ENCODE results near the gene CYTH1.

The CYTH1 gene

GRCh38 chr17:78723001-78723796 is 58.9 kb downstream of the CYTH1 start:
- no peak overlapping the region for H3K27ac ChIP-seq (ENCODE audit: low read depth, low read length)
- H3K4me3 ChIP-seq (ENCODE audit: low read depth, low read length), result peak overlapping the region; percentile 51

GRCh38 chr17:78722246-78722761 is 59.8 kb downstream of the CYTH1 start:
- Histone ChIP-seq H3K36me3 (ENCODE audit: control insufficient read depth, insufficient read depth, low read length) (no peaks in the 10 kb centered on the region), H3K9me3 (ENCODE audit: control insufficient read depth, insufficient read depth, low read length) (no peaks in the 10 kb centered on the region), H3K9ac (ENCODE audit: low read depth, low read length) (no peak overlapping the region), H3K27ac (ENCODE audit: low read depth, low read length) (no peak overlapping the region), H3K27me3 (ENCODE audit: control insufficient read depth, insufficient read depth, low read length) (no peaks in the 10 kb centered on the region), H3K4me1 (ENCODE audit: control insufficient read depth, insufficient read depth, low read length) (peaks cover 55% of the 10 kb centered on the region), H3K4me3 (ENCODE audit: low read depth, low read length) (no peak overlapping the region)

More at GRCh38 chr17:78723001-78723796, 58.9 kb downstream of the CYTH1 start:
- Histone ChIP-seq H3K27me3 (ENCODE audit: control insufficient read depth, insufficient read depth, low read length) (no peaks in the 10 kb centered on the region), H3K9me3 (ENCODE audit: control insufficient read depth, insufficient read depth, low read length) (no peaks in the 10 kb centered on the region), H3K36me3 (ENCODE audit: control insufficient read depth, insufficient read depth, low read length) (no peaks in the 10 kb centered on the region), H3K9ac (ENCODE audit: low read depth, low read length) (no peak overlapping the region), H3K4me1 (ENCODE audit: control insufficient read depth, insufficient read depth, low read length) (peaks cover 46% of the 10 kb centered on the region)

- Histone ChIP-seq H3K4me1 (ENCODE audit: control insufficient read depth, insufficient read depth, low read length) (peaks cover 57% of the 10 kb centered on the region), H3K9me3 (ENCODE audit: control insufficient read depth, insufficient read depth, low read length) (no peaks in the 10 kb centered on the region), H3K27me3 (ENCODE audit: control insufficient read depth, insufficient read depth, low read length) (no peaks in the 10 kb centered on the region), H3K36me3 (ENCODE audit: control insufficient read depth, insufficient read depth, low read length) (no peaks in the 10 kb centered on the region), H3K27ac (ENCODE audit: low read depth, low read length) (no peak overlapping the region), H3K4me3 (ENCODE audit: low read depth, low read length) (no peak overlapping the region), H3K9ac (ENCODE audit: low read depth, low read length) (no peak overlapping the region)
Observed at GRCh38 chr17:78719630-78720298, 62.3 kb downstream of the CYTH1 start.

DNA sequence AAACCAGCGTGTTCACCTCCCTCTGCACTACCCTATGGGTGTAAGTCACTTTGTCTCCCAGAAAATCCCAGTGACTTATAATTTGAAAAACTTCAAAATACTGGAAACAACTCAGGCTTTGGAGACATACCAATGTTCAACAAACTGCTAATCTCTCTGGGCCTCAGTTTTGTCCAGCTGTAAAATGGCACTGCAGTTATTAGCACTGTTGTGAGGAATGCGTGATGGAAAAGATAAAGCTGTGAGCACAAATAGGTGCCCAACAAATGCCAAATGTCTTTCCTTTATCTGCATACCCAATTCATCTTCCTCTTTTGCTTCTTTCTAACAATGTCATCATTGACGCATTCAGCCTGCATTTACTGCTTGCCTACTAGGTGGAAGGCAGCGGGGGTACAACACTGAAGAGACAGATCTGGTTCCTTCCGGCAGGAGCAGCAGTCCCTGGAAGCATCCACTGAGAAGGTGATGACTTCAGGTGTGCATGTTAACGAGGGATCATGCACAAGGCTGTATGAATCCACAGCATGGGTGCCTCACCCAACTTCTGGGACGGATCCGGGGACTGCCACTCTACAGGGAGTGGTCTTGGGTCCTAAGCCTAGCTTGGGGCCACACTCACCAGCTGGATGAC is 63.4 kb downstream of the CYTH1 start:
- no peaks in the 10 kb centered on the region for H3K27me3 ChIP-seq (ENCODE audit: control insufficient read depth, insufficient read depth, low read length)
- H3K4me1 ChIP-seq (ENCODE audit: control insufficient read depth, insufficient read depth, low read length), result peaks cover 46% of the 10 kb centered on the region
- no peaks in the 10 kb centered on the region for H3K9me3 ChIP-seq (ENCODE audit: control insufficient read depth, insufficient read depth, low read length)
- no peak overlapping the region for H3K4me3 ChIP-seq (ENCODE audit: low read depth, low read length)
- H3K9ac ChIP-seq (ENCODE audit: low read depth, low read length), result no peak overlapping the region
- H3K36me3 ChIP-seq (ENCODE audit: control insufficient read depth, insufficient read depth, low read length), result no peaks in the 10 kb centered on the region
- H3K27ac ChIP-seq (ENCODE audit: low read depth, low read length), result no peak overlapping the region

- H3K36me3 ChIP-seq (ENCODE audit: control insufficient read depth, insufficient read depth, low read length), result no peaks in the 10 kb centered on the region
- no peak overlapping the region for H3K4me3 ChIP-seq (ENCODE audit: low read depth, low read length)
- H3K9me3 ChIP-seq (ENCODE audit: control insufficient read depth, insufficient read depth, low read length), result no peaks in the 10 kb centered on the region
- H3K9ac ChIP-seq (ENCODE audit: low read depth, low read length), result peak overlapping the region; percentile 33; the same call in 1 of the 2 replicates
- H3K4me1 ChIP-seq (ENCODE audit: control insufficient read depth, insufficient read depth, low read length), result peaks cover 36% of the 10 kb centered on the region
- H3K27ac ChIP-seq (ENCODE audit: low read depth, low read length), result no peak overlapping the region
- H3K27me3 ChIP-seq (ENCODE audit: control insufficient read depth, insufficient read depth, low read length), result no peaks in the 10 kb centered on the region
Observed at GRCh38 chr17:78717431-78717980, 64.6 kb downstream of the CYTH1 start.

GRCh38 chr17:78716814-78717393 is 65.2 kb downstream of the CYTH1 start:
- Histone ChIP-seq H3K4me1 (ENCODE audit: control insufficient read depth, insufficient read depth, low read length) (peaks cover 30% of the 10 kb centered on the region), H3K27me3 (ENCODE audit: control insufficient read depth, insufficient read depth, low read length) (no peaks in the 10 kb centered on the region), H3K27ac (ENCODE audit: low read depth, low read length) (no peak overlapping the region), H3K4me3 (ENCODE audit: low read depth, low read length) (peak overlapping the region; percentile 11; the same call in 1 of the 2 replicates), H3K9me3 (ENCODE audit: control insufficient read depth, insufficient read depth, low read length) (no peaks in the 10 kb centered on the region), H3K9ac (ENCODE audit: low read depth, low read length) (no peak overlapping the region; the same call in 1 of the 2 replicates), H3K36me3 (ENCODE audit: control insufficient read depth, insufficient read depth, low read length) (no peaks in the 10 kb centered on the region)

DNA sequence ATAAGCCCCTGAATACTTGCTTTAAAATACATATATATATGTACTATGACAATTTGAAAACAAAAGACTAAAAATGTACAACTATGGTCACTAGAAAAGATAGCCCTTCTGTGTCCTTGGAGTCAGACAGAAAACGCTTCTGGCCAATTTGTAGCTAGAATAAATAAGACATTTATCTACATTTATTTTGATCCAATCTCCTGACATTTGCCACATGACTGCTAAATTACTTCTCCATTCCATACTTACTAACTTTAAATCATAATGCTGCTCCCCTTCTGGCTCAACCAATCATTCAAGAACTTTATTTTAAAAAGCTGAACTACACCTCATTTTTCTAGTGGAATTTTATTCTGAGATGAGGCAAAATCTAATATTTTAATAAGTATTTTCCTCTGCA is 65.8 kb downstream of the CYTH1 start:
- Histone ChIP-seq H3K9ac (ENCODE audit: low read depth, low read length) (no peak overlapping the region), H3K4me3 (ENCODE audit: low read depth, low read length) (no peak overlapping the region), H3K27ac (ENCODE audit: low read depth, low read length) (no peak overlapping the region)

DNA sequence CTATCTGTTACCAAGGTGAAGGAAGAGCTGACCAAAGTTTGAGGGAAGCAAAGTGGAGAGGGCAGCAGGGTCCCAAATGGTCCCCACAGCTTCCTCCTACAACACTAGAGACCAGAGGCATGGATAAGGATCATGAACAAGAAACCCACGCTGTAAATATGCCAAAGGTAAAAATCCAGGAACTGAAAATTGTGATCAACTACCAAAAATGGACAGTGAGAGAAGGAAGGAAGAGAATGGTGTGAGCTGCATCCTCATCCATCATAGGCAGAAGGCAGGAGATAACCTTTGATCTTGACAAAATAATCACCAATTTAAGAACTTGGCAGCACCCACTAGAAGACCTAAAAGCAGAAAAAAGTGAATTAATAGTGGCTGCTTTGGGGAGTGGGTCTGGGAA is 66.2 kb downstream of the CYTH1 start:
- no peaks in the 10 kb centered on the region for H3K27me3 ChIP-seq (ENCODE audit: control insufficient read depth, insufficient read depth, low read length)
- H3K27ac ChIP-seq (ENCODE audit: low read depth, low read length), result no peak overlapping the region
- peaks cover 29% of the 10 kb centered on the region for H3K4me1 ChIP-seq (ENCODE audit: control insufficient read depth, insufficient read depth, low read length)
- H3K9me3 ChIP-seq (ENCODE audit: control insufficient read depth, insufficient read depth, low read length), result no peaks in the 10 kb centered on the region
- no peaks in the 10 kb centered on the region for H3K36me3 ChIP-seq (ENCODE audit: control insufficient read depth, insufficient read depth, low read length)
- no peak overlapping the region for H3K9ac ChIP-seq (ENCODE audit: low read depth, low read length)
- H3K4me3 ChIP-seq (ENCODE audit: low read depth, low read length), result no peak overlapping the region

More for the DNA sequence above, 65.8 kb downstream of the CYTH1 start:
- Histone ChIP-seq H3K27me3 (ENCODE audit: control insufficient read depth, insufficient read depth, low read length) (no peaks in the 10 kb centered on the region), H3K9me3 (ENCODE audit: control insufficient read depth, insufficient read depth, low read length) (no peaks in the 10 kb centered on the region), H3K4me1 (ENCODE audit: control insufficient read depth, insufficient read depth, low read length) (peaks cover 29% of the 10 kb centered on the region), H3K36me3 (ENCODE audit: control insufficient read depth, insufficient read depth, low read length) (no peaks in the 10 kb centered on the region)

DNA sequence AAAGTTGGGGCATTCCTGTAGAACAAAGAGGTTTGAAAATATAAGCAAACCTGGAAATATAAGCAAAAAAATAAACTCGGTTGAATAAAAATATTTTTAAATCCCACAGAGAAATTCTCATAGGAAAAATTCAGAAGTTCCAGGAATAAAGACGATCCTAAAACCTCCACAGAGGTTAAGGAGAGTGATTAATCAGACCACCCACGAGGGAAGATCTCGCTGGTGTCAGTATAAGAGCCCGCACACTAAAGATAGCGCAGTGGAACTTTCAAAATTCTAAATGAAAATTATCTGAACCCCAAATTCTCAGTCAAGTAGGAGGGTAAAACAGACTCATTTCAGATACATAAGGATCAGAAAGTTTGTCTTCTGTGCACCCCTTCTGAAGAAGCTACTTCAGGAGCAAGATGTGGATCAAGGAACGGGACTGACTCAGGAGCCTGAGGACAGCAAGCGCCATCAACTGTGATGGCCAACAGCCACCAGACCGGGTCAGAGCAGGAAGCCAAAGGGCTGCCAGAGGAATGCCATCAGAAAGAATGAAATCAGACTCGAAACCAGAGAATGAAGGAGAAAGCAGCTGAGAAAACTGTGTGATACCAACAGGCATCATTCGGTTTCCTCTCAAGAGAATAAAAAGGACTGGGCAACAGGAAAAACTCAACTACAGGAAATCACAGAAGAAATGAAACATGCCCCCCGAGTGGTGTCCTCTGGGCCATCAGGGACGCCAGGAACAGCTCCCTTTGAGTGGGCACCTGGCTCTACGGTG is 66.9 kb downstream of the CYTH1 start:
- Histone ChIP-seq H3K9ac (ENCODE audit: low read depth, low read length) (no peak overlapping the region), H3K27ac (ENCODE audit: low read depth, low read length) (no peak overlapping the region), H3K4me3 (ENCODE audit: low read depth, low read length) (no peak overlapping the region), H3K27me3 (ENCODE audit: control insufficient read depth, insufficient read depth, low read length) (no peaks in the 10 kb centered on the region), H3K36me3 (ENCODE audit: control insufficient read depth, insufficient read depth, low read length) (no peaks in the 10 kb centered on the region), H3K4me1 (ENCODE audit: control insufficient read depth, insufficient read depth, low read length) (peaks cover 29% of the 10 kb centered on the region), H3K9me3 (ENCODE audit: control insufficient read depth, insufficient read depth, low read length) (no peaks in the 10 kb centered on the region)

DNA sequence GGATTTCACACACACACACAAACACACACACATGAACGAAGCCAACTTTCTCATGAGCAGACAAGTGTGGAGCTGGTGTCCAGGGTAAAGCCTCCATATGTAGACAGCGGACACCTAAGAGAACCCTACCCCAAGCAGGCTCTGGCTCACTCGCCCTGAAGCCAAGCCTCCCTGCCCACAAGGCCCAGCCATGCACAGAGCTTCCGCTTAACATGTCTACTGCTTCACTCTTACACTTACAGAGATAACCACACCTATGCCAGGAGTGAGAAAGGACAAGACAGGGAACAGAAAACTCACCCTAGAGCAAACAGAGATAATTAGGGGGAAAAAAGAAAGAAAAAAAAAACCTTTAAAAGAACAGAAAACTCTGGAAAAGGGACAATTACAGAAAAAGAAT is 67.5 kb downstream of the CYTH1 start:
- Histone ChIP-seq H3K27me3 (ENCODE audit: control insufficient read depth, insufficient read depth, low read length) (no peaks in the 10 kb centered on the region), H3K4me1 (ENCODE audit: control insufficient read depth, insufficient read depth, low read length) (peaks cover 29% of the 10 kb centered on the region), H3K36me3 (ENCODE audit: control insufficient read depth, insufficient read depth, low read length) (no peaks in the 10 kb centered on the region; the same call in 1 of the 2 replicates), H3K9ac (ENCODE audit: low read depth, low read length) (no peak overlapping the region), H3K4me3 (ENCODE audit: low read depth, low read length) (no peak overlapping the region), H3K27ac (ENCODE audit: low read depth, low read length) (no peak overlapping the region), H3K9me3 (ENCODE audit: control insufficient read depth, insufficient read depth, low read length) (no peaks in the 10 kb centered on the region)

Measured in HUES48 (cell line).